CD8-positive, alpha-beta memory T cell (primary cell): Measurements from ENCODE around the gene ALDH1A1. TPM values are rescaled to one million over a fixed set of nuclear protein-coding genes. Genes with fewer than 3 reads are reported as not detected.

Experiments
- CTCF ChIA-PET: fragments of 350-600 bp; sonication (Branson Sonifier 250); formaldehyde crosslinking; loops from one replicate; lab custom pipeline; 2021; ENCODE audit warnings: antibody characterized with exemption; lab: Charles Lee
- POLR2A ChIA-PET: fragments of 350-600 bp; sonication (Branson Sonifier 250); formaldehyde crosslinking; loops from one replicate; lab custom pipeline; 2021; ENCODE audit warnings: antibody characterized with exemption; lab: Charles Lee
- DNase-seq, 5 donors: peaks; one replicate each; pipeline versions ENCODE4 v3.0.0 to v3.0.0-alpha.2; 2020 to 2022; ENCODE audit warnings: mixed read lengths in 1 of 5
- H3K27ac ChIP-seq: one replicate; pipeline ENCODE4 v1.7.0; 2013; ENCODE audit warnings: low read depth, mild to moderate bottlenecking, low read length, moderate library complexity
- H3K27me3 ChIP-seq: 2 replicates; pipeline ENCODE4 v1.7.0; 2013; ENCODE audit warnings: low read length, mild to moderate bottlenecking; ENCODE audit not compliant: insufficient read depth, poor library complexity, severe bottlenecking
- H3K36me3 ChIP-seq: 2 replicates; pipeline ENCODE4 v1.7.0; 2013; ENCODE audit warnings: mild to moderate bottlenecking, low read length, moderate library complexity; ENCODE audit not compliant: insufficient read depth
- H3K4me1 ChIP-seq: 2 replicates; pipeline ENCODE4 v1.7.0; 2013; ENCODE audit warnings: mild to moderate bottlenecking, low read length, moderate library complexity; ENCODE audit not compliant: insufficient read depth
- H3K4me3 ChIP-seq: 2 replicates; pipeline ENCODE4 v1.7.0; 2013; ENCODE audit warnings: mild to moderate bottlenecking, low read length
- H3K9me3 ChIP-seq: 2 replicates; pipeline ENCODE4 v1.7.0; 2013; ENCODE audit warnings: mild to moderate bottlenecking, low read length
- H3K27ac Mint-ChIP-seq, 8 donors: one replicate each; pipeline ENCODE4 v1.8.0; 2020 to 2021; ENCODE audit warnings: mixed read lengths in 8 of 8, mild to moderate bottlenecking in 6 of 8, inconsistent platforms in 3 of 8, moderate library complexity in 3 of 8
- H3K27me3 Mint-ChIP-seq, 2 donors: one replicate each; pipeline ENCODE4 v1.8.0; 2020 to 2021; ENCODE audit warnings: mixed read lengths in 2 of 2, mild to moderate bottlenecking in 1 of 2, moderate library complexity in 1 of 2
- H3K36me3 Mint-ChIP-seq, 3 donors: one replicate each; pipeline ENCODE4 v1.8.0; 2020 to 2021; ENCODE audit warnings: mixed read lengths in 3 of 3, inconsistent platforms in 1 of 3, mild to moderate bottlenecking in 1 of 3
- H3K4me1 Mint-ChIP-seq, 3 donors: one replicate each; pipeline ENCODE4 v1.8.0; 2020 to 2021; ENCODE audit warnings: mixed read lengths in 3 of 3, inconsistent platforms in 1 of 3, mild to moderate bottlenecking in 1 of 3
- H3K4me3 Mint-ChIP-seq, 7 donors: one replicate each; pipeline ENCODE4 v1.8.0; 2020 to 2021; ENCODE audit warnings: mixed read lengths in 7 of 7, mild to moderate bottlenecking in 6 of 7, moderate library complexity in 4 of 7, inconsistent platforms in 2 of 7
- H3K9me3 Mint-ChIP-seq, 5 donors: one replicate each; pipeline ENCODE4 v1.8.0; 2020 to 2022; ENCODE audit warnings: mixed read lengths in 5 of 5, mild to moderate bottlenecking in 3 of 5, moderate library complexity in 2 of 5, inconsistent platforms in 1 of 5
- polyA plus RNA-seq: library from polyadenylated mRNA; unstranded; fragments of 300-500 nt; fragmentation: Illumina TruSeq; gene quantifications from one replicate; pipeline ENCODE4 v1.2.3, GENCODE V29; 2021
- total RNA-seq, 2 experiments: library from RNA; stranded (reverse); gene quantifications; one replicate each; pipeline ENCODE4 v1.2.3, GENCODE V29; 2021

ALDH1A1 gene
- total and polyA plus RNA-seq, 3 experiments from 2014 or later = 0.26 to 0.62 TPM; not detected in 1

- H3K4me3 Mint-ChIP-seq = no peak overlapping the region
- Histone ChIP-seq H3K27me3 (no peaks in the 10 kb centered on the region), H3K36me3 (no peaks in the 10 kb centered on the region), H3K4me1 (no peaks in the 10 kb centered on the region), H3K9me3 (no peaks in the 10 kb centered on the region), H3K4me3 (no peak overlapping the region), H3K27ac (no peak overlapping the region)
- no peak overlapping the region for H3K27ac Mint-ChIP-seq
- H3K9me3 Mint-ChIP-seq = peaks cover 0 to under 1% (median 0%) of the 10 kb centered on the region in 5 donors
- CTCF ChIA-PET = no interaction called here
- H3K36me3 Mint-ChIP-seq = no peaks in the 10 kb centered on the region
- H3K4me1 Mint-ChIP-seq = peaks cover 0 to 11% (median 0%) of the 10 kb centered on the region in 3 donors
- POLR2A ChIA-PET = no interaction called here
- H3K27me3 Mint-ChIP-seq = no peaks in the 10 kb centered on the region
- no peak for DNase-seq
These were observed 37.7 kb upstream of the ALDH1A1 start for GRCh38 chr9:72990397-72991182.

GRCh38 chr9:72986522-72987116, 33.8 kb upstream of the ALDH1A1 start:
- ChIA-PET CTCF (no interaction called here), POLR2A (no interaction called here)
- no peak overlapping the region for H3K4me3 ChIP-seq
- H3K27me3 ChIP-seq = no peaks in the 10 kb centered on the region
- no peak for DNase-seq
- H3K4me1 Mint-ChIP-seq = no peaks in the 10 kb centered on the region
- no peaks in the 10 kb centered on the region for H3K4me1 ChIP-seq
- H3K36me3 Mint-ChIP-seq = no peaks in the 10 kb centered on the region
- no peak overlapping the region for H3K4me3 Mint-ChIP-seq
- H3K27ac Mint-ChIP-seq = no peak overlapping the region
- no peaks in the 10 kb centered on the region for H3K9me3 ChIP-seq
- peaks cover 0 to 2% (median 0%) of the 10 kb centered on the region in 5 donors for H3K9me3 Mint-ChIP-seq
- no peak overlapping the region for H3K27ac ChIP-seq
- H3K36me3 ChIP-seq = no peaks in the 10 kb centered on the region
- peaks cover 0 to 2% of the 10 kb centered on the region in 2 donors for H3K27me3 Mint-ChIP-seq

GRCh38 chr9:72985746-72986145, 32.9 kb upstream of the ALDH1A1 start:
- POLR2A ChIA-PET = no interaction called here
- Mint-ChIP-seq H3K4me1 (no peaks in the 10 kb centered on the region), H3K4me3 (no peak overlapping the region), H3K27me3 (peaks cover 2 to 3% of the 10 kb centered on the region in 2 donors), H3K36me3 (no peaks in the 10 kb centered on the region), H3K9me3 (peaks cover 0 to 2% (median 0%) of the 10 kb centered on the region in 5 donors), H3K27ac (no peak overlapping the region)
- CTCF ChIA-PET = no interaction called here
- Histone ChIP-seq H3K4me1 (no peaks in the 10 kb centered on the region), H3K9me3 (no peaks in the 10 kb centered on the region), H3K4me3 (no peak overlapping the region), H3K27me3 (no peaks in the 10 kb centered on the region), H3K36me3 (no peaks in the 10 kb centered on the region), H3K27ac (no peak overlapping the region)
- no peak for DNase-seq

DNA sequence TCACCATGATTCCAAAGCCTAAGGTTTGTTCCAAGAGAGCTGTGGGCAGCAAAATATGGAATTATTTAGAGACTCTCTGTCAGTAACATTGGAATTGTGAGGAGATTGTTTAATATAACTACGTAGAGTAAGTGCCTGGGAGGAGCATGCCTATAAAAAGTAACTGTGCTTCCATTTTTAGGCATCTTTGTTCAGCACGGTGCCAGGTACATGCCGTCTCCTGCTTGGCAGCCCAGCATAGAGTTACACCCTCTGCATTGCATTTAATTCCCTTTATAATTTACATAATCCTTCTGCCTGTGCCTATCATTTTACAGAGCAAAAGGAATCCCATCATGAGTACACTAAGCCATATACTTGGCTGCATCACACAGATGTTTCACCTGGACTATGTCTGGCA, 32.1 kb upstream of the ALDH1A1 start:
- no peak overlapping the region for H3K27ac ChIP-seq
- ChIA-PET CTCF (no interaction called here), POLR2A (no interaction called here)
- Mint-ChIP-seq H3K27ac (no peak overlapping the region), H3K4me3 (no peak overlapping the region), H3K27me3 (peaks cover 2 to 3% of the 10 kb centered on the region in 2 donors), H3K36me3 (no peaks in the 10 kb centered on the region), H3K9me3 (peaks cover 0 to 2% (median 0%) of the 10 kb centered on the region in 5 donors), H3K4me1 (no peaks in the 10 kb centered on the region)
- H3K4me1 ChIP-seq = no peaks in the 10 kb centered on the region
- H3K27me3 ChIP-seq = no peaks in the 10 kb centered on the region
- DNase-seq = no peak
- no peaks in the 10 kb centered on the region for H3K9me3 ChIP-seq
- no peak overlapping the region for H3K4me3 ChIP-seq
- no peaks in the 10 kb centered on the region for H3K36me3 ChIP-seq

DNA sequence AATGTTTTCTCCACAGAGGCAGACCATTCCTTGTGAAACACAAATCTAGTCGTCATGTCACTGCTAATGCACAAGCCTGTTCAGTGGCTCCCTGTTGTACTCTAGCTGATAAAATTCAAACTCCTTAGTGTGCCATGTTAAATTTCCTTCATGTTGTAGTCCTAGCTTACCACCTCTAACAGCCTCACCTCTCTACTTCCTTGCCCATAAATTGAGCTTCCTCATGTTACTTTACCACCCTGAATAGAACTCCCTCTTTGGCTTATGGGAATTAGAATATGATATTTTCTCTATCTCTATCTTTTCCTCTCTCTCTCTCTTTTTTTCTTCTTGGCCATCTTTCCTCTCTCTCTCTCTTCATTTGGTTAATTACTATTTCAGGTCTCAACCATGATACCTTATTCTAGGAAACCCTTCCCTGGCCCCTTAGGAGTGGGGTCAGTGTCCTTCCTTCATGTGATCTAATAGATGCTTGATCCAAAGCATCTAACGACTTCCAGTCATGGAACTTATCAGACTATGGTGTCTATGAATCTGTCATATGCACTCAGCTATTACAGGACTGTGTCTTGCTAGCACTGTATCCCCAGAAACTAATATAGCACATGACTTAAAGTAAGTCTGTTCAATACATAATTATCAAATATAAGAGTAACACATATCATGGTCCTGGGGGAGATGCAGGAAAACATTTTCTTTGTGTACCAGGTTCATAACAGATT, 31.5 kb upstream of the ALDH1A1 start:
- Histone ChIP-seq H3K27ac (no peak overlapping the region), H3K27me3 (no peaks in the 10 kb centered on the region), H3K36me3 (no peaks in the 10 kb centered on the region), H3K4me1 (no peaks in the 10 kb centered on the region), H3K4me3 (no peak overlapping the region), H3K9me3 (no peaks in the 10 kb centered on the region)
- Mint-ChIP-seq H3K4me3 (no peak overlapping the region), H3K36me3 (no peaks in the 10 kb centered on the region), H3K27me3 (peaks cover 2 to 3% of the 10 kb centered on the region in 2 donors), H3K9me3 (peaks cover 0 to 2% (median 0%) of the 10 kb centered on the region in 5 donors), H3K4me1 (no peaks in the 10 kb centered on the region), H3K27ac (no peak overlapping the region)
- no peak for DNase-seq
- ChIA-PET CTCF (no interaction called here), POLR2A (no interaction called here)

- Mint-ChIP-seq H3K27me3 (peaks cover 2 to 3% of the 10 kb centered on the region in 2 donors), H3K4me1 (no peaks in the 10 kb centered on the region), H3K4me3 (no peak overlapping the region), H3K36me3 (no peaks in the 10 kb centered on the region), H3K9me3 (peaks cover 0 to 2% (median 0%) of the 10 kb centered on the region in 5 donors), H3K27ac (no peak overlapping the region)
- POLR2A ChIA-PET = no interaction called here
- DNase-seq = no peak
- Histone ChIP-seq H3K27me3 (no peaks in the 10 kb centered on the region), H3K4me3 (no peak overlapping the region), H3K4me1 (no peaks in the 10 kb centered on the region), H3K36me3 (no peaks in the 10 kb centered on the region), H3K27ac (no peak overlapping the region), H3K9me3 (no peaks in the 10 kb centered on the region)
- CTCF ChIA-PET = no interaction called here
These were observed 30.8 kb upstream of the ALDH1A1 start for GRCh38 chr9:72983512-72984225.

- Histone ChIP-seq H3K4me3 (no peak overlapping the region), H3K36me3 (no peaks in the 10 kb centered on the region), H3K4me1 (no peaks in the 10 kb centered on the region), H3K27me3 (no peaks in the 10 kb centered on the region), H3K9me3 (no peaks in the 10 kb centered on the region), H3K27ac (no peak overlapping the region)
- no peaks in the 10 kb centered on the region for H3K4me1 Mint-ChIP-seq
- no peak overlapping the region for H3K4me3 Mint-ChIP-seq
- H3K27ac Mint-ChIP-seq = no peak overlapping the region
- ChIA-PET CTCF (no interaction called here), POLR2A (no interaction called here)
- DNase-seq = no peak
- no peaks in the 10 kb centered on the region for H3K36me3 Mint-ChIP-seq
- peaks cover 0 to 2% (median 0%) of the 10 kb centered on the region in 5 donors for H3K9me3 Mint-ChIP-seq
- H3K27me3 Mint-ChIP-seq = peaks cover 2 to 3% of the 10 kb centered on the region in 2 donors
These were observed 30.2 kb upstream of the ALDH1A1 start for GRCh38 chr9:72983056-72983455.
